ENCODE data around the gene JMJD1C.

DNA sequence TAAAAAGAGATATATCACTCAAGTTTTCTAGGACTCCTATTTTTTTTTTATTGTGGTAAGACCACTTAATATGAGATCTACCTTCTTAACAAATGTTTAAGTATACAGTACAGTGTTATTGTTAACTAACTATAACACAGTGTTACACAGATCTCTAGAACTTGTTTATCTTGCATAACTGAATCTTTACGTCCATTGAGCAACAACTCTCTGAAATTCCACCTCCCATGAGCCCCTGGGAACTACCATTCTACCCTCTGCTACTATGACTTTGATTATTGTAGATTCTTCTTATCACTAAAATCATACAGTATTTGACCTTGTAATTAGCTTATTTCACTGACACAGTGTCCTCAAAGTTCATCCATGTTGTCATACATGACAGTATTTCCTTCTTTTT is 32.9 kb upstream of the JMJD1C start:
- TF ChIP-seq MYC (IDR thresholded peaks at IDR 0.05; ENCODE audit: insufficient read depth, insufficient read length, insufficient replicate concordance, low read length, severe bottlenecking): no peak
- TF ChIP-seq, protein P1, sequence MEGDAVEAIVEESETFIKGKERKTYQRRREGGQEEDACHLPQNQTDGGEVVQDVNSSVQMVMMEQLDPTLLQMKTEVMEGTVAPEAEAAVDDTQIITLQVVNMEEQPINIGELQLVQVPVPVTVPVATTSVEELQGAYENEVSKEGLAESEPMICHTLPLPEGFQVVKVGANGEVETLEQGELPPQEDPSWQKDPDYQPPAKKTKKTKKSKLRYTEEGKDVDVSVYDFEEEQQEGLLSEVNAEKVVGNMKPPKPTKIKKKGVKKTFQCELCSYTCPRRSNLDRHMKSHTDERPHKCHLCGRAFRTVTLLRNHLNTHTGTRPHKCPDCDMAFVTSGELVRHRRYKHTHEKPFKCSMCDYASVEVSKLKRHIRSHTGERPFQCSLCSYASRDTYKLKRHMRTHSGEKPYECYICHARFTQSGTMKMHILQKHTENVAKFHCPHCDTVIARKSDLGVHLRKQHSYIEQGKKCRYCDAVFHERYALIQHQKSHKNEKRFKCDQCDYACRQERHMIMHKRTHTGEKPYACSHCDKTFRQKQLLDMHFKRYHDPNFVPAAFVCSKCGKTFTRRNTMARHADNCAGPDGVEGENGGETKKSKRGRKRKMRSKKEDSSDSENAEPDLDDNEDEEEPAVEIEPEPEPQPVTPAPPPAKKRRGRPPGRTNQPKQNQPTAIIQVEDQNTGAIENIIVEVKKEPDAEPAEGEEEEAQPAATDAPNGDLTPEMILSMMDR (IDR thresholded peaks at IDR 0.05 in 2 of 3, conservative IDR thresholded peaks at IDR 0.05 in 1 of 3; ENCODE audit: control insufficient read depth in 2 of 3, extremely low read depth in 1 of 3, insufficient read depth in 1 of 3, low read depth in 3 of 3, low read length in 3 of 3): no peak
- TF ChIP-seq TCF7 (IDR thresholded peaks at IDR 0.05; ENCODE audit: borderline replicate concordance): no peak
- no peak for TF ChIP-seq SP1 (IDR thresholded peaks at IDR 0.05; ENCODE audit: low read depth, low read length)
- TF ChIP-seq TARDBP (IDR thresholded peaks at IDR 0.05; ENCODE audit: borderline replicate concordance): no peak
- TF ChIP-seq RAD21 (IDR thresholded peaks at IDR 0.05; ENCODE audit: insufficient read depth, low read depth, low read length): no peak
- TF ChIP-seq SPI1 (IDR thresholded peaks at IDR 0.05; ENCODE audit: borderline replicate concordance, insufficient read depth, low read depth, low read length): no peak
- no peak for TF ChIP-seq CEBPB (IDR thresholded peaks at IDR 0.05; ENCODE audit: borderline replicate concordance in 1 of 2, low read depth in 2 of 2, low read length in 2 of 2)
- no peak for TF ChIP-seq RCOR1 (conservative IDR thresholded peaks at IDR 0.05; ENCODE audit: low read depth, low read length)

Data from GM12878 (cell line).